NCI-H2081 (cell line): ENCODE data around the gene DACT2.

Experiments used
- DNase-seq, 2 experiments: peaks; one replicate each; lab custom pipeline; 2025; lab: John Stamatoyannopoulos, UW

DACT2 gene

GRCh38 chr6:168352096-168352495 lies 32.5 kb upstream of the DACT2 start:
- DNase-seq = peak in 1 of 2 experiments; percentile 15

- no peak for DNase-seq
Measured at GRCh38 chr6:168349718-168350210, 30.2 kb upstream of the DACT2 start.

GRCh38 chr6:168348186-168348585 lies 28.6 kb upstream of the DACT2 start:
- DNase-seq = no peak

GRCh38 chr6:168347615-168348014 lies 28.0 kb upstream of the DACT2 start:
- no peak for DNase-seq

- DNase-seq = no peak
Measured at GRCh38 chr6:168347053-168347452, 27.5 kb upstream of the DACT2 start.

- no peak for DNase-seq
Measured at GRCh38 chr6:168345896-168346754, 26.5 kb upstream of the DACT2 start.

GRCh38 chr6:168345266-168345665 lies 25.7 kb upstream of the DACT2 start:
- no peak for DNase-seq

GRCh38 chr6:168344338-168344737 lies 24.8 kb upstream of the DACT2 start:
- no peak for DNase-seq

- no peak for DNase-seq
Measured at GRCh38 chr6:168343239-168344150, 23.9 kb upstream of the DACT2 start.

GRCh38 chr6:168342636-168343035 lies 23.1 kb upstream of the DACT2 start:
- DNase-seq = no peak

GRCh38 chr6:168341280-168341900 lies 21.8 kb upstream of the DACT2 start:
- no peak for DNase-seq

- DNase-seq = no peak
Measured at GRCh38 chr6:168340819-168341218, 21.2 kb upstream of the DACT2 start.

GRCh38 chr6:168338777-168339176 lies 19.2 kb upstream of the DACT2 start:
- DNase-seq = no peak

GRCh38 chr6:168336967-168337366 lies 17.4 kb upstream of the DACT2 start:
- DNase-seq = no peak

GRCh38 chr6:168333989-168334388 lies 14.4 kb upstream of the DACT2 start:
- DNase-seq = no peak

GRCh38 chr6:168333491-168333890 lies 13.9 kb upstream of the DACT2 start:
- DNase-seq = no peak

- no peak for DNase-seq
Measured at GRCh38 chr6:168333039-168333438, 13.5 kb upstream of the DACT2 start.

GRCh38 chr6:168332020-168332419 lies 12.4 kb upstream of the DACT2 start:
- peak in 1 of 2 experiments; percentile 21 for DNase-seq

GRCh38 chr6:168331058-168331457 lies 11.5 kb upstream of the DACT2 start:
- no peak for DNase-seq

GRCh38 chr6:168330403-168330802 lies 10.8 kb upstream of the DACT2 start:
- no peak for DNase-seq

GRCh38 chr6:168328086-168328485 lies 8.5 kb upstream of the DACT2 start:
- no peak for DNase-seq
